ENCODE data around the gene MICAL3. TPM values are rescaled to one million over a fixed set of nuclear protein-coding genes. Genes with fewer than 3 reads are reported as not detected.

MICAL3 gene
- polyA plus RNA-seq, 3 donors: 0.23 to 0.84 TPM; not detected in 1

DNA sequence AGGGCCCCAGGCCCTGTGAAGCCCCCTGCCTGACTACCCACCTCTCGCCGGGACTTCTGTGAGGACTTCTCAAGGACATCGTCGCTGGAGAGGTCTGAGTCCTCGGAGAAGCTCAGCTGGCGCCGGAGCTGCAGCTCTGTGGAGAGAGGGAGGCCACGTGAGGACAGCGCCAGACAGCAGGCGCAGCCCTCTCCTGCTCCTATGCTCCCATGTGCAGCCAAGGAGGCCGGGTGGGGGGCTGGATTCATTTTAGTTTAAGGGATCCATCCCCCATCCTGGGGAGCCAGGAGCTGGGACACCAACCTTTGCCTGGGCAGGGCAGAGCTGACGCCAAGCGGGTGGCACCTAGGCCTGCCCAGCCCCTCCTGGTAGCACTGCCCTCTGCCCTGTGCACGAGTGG, 207.7 kb downstream of the MICAL3 start:
- H3K36me3 Mint-ChIP-seq: no peaks in the 10 kb centered on the region
- no peaks in the 10 kb centered on the region for H3K9me3 Mint-ChIP-seq
- no peaks in the 10 kb centered on the region for H3K4me1 Mint-ChIP-seq
- Histone ChIP-seq H3K4me2 (replicated peaks; ENCODE audit: extremely low read depth, low read length, poor library complexity, severe bottlenecking) (no peak overlapping the region), H3K79me2 (ENCODE audit: insufficient read depth, low read length) (no peaks in the 10 kb centered on the region), H3K9ac (ENCODE audit: insufficient read depth, low read length, poor library complexity, severe bottlenecking) (no peak overlapping the region), H3K4me1 (ENCODE audit: control insufficient read depth in 1 of 2, insufficient read depth in 2 of 2, low read length in 2 of 2) (no peaks in the 10 kb centered on the region), H2AFZ (ENCODE audit: insufficient read depth, low read depth, low read length, poor library complexity, severe bottlenecking) (no peak overlapping the region), H3K36me3 (replicated peaks in 1 of 2; ENCODE audit: control insufficient read depth in 1 of 2, insufficient read depth in 2 of 2, low read length in 2 of 2) (no peaks in the 10 kb centered on the region), H3K9me3 (replicated peaks in 1 of 2; ENCODE audit: control insufficient read depth in 1 of 2, insufficient read depth in 1 of 2, low read length in 2 of 2) (no peaks in the 10 kb centered on the region), H3K27ac (ENCODE audit: low read depth in 1 of 2, low read length in 2 of 2) (no peak overlapping the region), H3K27me3 (ENCODE audit: control insufficient read depth in 2 of 2, insufficient read depth in 2 of 2, low read length in 2 of 2) (no peaks in the 10 kb centered on the region), H3K4me3 (replicated peaks in 1 of 3; ENCODE audit: low read depth in 2 of 3, low read length in 3 of 3) (no peak overlapping the region), H4K20me1 (ENCODE audit: insufficient read depth, low read length) (no peaks in the 10 kb centered on the region)
- peaks cover 0 to 3% (median 2%) of the 10 kb centered on the region in 3 donors for H3K27me3 Mint-ChIP-seq (ENCODE audit: low read depth in 3 of 3)
- 94% methylated on average over 13 of the region's 14 CpGs for WGBS (ENCODE audit: insufficient coverage)
- no peak for DNase-seq
- H3K27ac Mint-ChIP-seq: no peak overlapping the region
- TF ChIP-seq, protein P1, sequence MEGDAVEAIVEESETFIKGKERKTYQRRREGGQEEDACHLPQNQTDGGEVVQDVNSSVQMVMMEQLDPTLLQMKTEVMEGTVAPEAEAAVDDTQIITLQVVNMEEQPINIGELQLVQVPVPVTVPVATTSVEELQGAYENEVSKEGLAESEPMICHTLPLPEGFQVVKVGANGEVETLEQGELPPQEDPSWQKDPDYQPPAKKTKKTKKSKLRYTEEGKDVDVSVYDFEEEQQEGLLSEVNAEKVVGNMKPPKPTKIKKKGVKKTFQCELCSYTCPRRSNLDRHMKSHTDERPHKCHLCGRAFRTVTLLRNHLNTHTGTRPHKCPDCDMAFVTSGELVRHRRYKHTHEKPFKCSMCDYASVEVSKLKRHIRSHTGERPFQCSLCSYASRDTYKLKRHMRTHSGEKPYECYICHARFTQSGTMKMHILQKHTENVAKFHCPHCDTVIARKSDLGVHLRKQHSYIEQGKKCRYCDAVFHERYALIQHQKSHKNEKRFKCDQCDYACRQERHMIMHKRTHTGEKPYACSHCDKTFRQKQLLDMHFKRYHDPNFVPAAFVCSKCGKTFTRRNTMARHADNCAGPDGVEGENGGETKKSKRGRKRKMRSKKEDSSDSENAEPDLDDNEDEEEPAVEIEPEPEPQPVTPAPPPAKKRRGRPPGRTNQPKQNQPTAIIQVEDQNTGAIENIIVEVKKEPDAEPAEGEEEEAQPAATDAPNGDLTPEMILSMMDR (IDR thresholded peaks at IDR 0.05): no peak
- H3K4me3 Mint-ChIP-seq: no peak overlapping the region
- intact Hi-C loops (cut with micrococcal nuclease): no loop called here

DNA sequence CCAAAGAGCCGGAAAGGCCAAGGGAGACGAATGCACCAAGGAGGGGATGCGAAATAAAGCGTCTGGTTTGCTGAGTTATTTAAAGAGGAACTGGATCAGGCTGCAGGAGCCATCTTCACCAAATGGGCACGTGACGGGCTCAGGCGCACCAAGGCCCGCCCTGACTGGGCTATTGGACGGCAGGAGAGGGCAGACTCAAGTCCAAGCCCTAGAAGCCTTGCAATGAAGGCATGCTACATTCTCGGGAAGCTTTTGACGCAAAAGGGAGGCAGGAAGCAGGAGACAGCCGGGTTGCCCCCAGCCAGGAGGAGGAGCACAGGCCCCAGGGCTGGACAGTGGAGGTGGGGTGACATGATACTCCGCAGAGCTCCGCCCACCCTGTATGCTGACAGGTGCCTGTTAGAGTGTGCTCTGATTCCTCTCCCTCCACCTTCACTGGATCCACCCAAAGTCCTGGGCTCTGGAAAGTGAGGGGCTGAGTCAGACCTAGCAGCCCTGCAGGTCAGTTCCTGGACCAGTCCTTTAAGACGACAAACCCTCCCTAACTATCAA, 208.6 kb downstream of the MICAL3 start:
- Mint-ChIP-seq H3K9me3 (no peaks in the 10 kb centered on the region), H3K27me3 (ENCODE audit: low read depth in 3 of 3) (peaks cover 0 to 3% (median 2%) of the 10 kb centered on the region in 3 donors), H3K36me3 (no peaks in the 10 kb centered on the region), H3K4me1 (no peaks in the 10 kb centered on the region), H3K4me3 (no peak overlapping the region), H3K27ac (peak overlapping the region in 1 of 7 donors; percentile 10)
- Histone ChIP-seq H2AFZ (ENCODE audit: insufficient read depth, low read depth, low read length, poor library complexity, severe bottlenecking) (no peak overlapping the region), H3K27ac (ENCODE audit: low read depth in 1 of 2, low read length in 2 of 2) (no peak overlapping the region), H3K36me3 (replicated peaks in 1 of 2; ENCODE audit: control insufficient read depth in 1 of 2, insufficient read depth in 2 of 2, low read length in 2 of 2) (no peaks in the 10 kb centered on the region), H3K4me1 (ENCODE audit: control insufficient read depth in 1 of 2, insufficient read depth in 2 of 2, low read length in 2 of 2) (no peaks in the 10 kb centered on the region), H3K4me3 (replicated peaks in 1 of 3; ENCODE audit: low read depth in 2 of 3, low read length in 3 of 3) (no peak overlapping the region), H3K9ac (ENCODE audit: insufficient read depth, low read length, poor library complexity, severe bottlenecking) (no peak overlapping the region), H3K27me3 (ENCODE audit: control insufficient read depth in 2 of 2, insufficient read depth in 2 of 2, low read length in 2 of 2) (no peaks in the 10 kb centered on the region), H3K4me2 (replicated peaks; ENCODE audit: extremely low read depth, low read length, poor library complexity, severe bottlenecking) (no peak overlapping the region), H3K9me3 (replicated peaks in 1 of 2; ENCODE audit: control insufficient read depth in 1 of 2, insufficient read depth in 1 of 2, low read length in 2 of 2) (no peaks in the 10 kb centered on the region), H3K79me2 (ENCODE audit: insufficient read depth, low read length) (no peaks in the 10 kb centered on the region), H4K20me1 (ENCODE audit: insufficient read depth, low read length) (no peaks in the 10 kb centered on the region)
- intact Hi-C loops (cut with micrococcal nuclease): no loop called here
- TF ChIP-seq, protein P1 (IDR thresholded peaks at IDR 0.05): no peak
- WGBS (ENCODE audit: insufficient coverage): 94% methylated on average over 15 of the region's 15 CpGs
- DNase-seq: no peak

All from CD14-positive monocyte (primary cell).